OCI-LY7 (cell line): ENCODE data around the gene MED8. TPM values are rescaled to one million over a fixed set of nuclear protein-coding genes. Genes with fewer than 3 reads are reported as not detected.

ENCODE experiments used
- Bru-seq: library from RNA; stranded (reverse); fragments of 400-500 nt; gene quantifications from one replicate; lab custom pipeline; 2021; lab: Mats Ljungman, UMichigan
- BruChase-seq, 2 experiments: library from RNA; stranded (reverse); fragments of 400-500 nt; gene quantifications; one replicate each; lab custom pipeline; 2021; lab: Mats Ljungman, UMichigan
- BruUV-seq: library from RNA; stranded (reverse); fragments of 400-500 nt; replicated peaks from 2 replicates; lab custom pipeline; 2021; lab: Mats Ljungman, UMichigan
- CTCF ChIA-PET: fragments of 300-600 bp; sonication (Branson Sonifier 250); formaldehyde crosslinking; loops from one replicate; lab custom pipeline; 2022; ENCODE audit warnings: antibody characterized with exemption; ENCODE audit not compliant: unreplicated experiment; lab: Charles Lee
- POLR2A ChIA-PET: fragments of 300-600 bp; sonication (Branson Sonifier 250); formaldehyde crosslinking; loops from one replicate; lab custom pipeline; 2022; ENCODE audit warnings: antibody characterized with exemption; lab: Charles Lee
- DNase-seq: peaks from one replicate; pipeline ENCODE4 v3.0.0-alpha.2; 2015; ENCODE audit warnings: low spot score
- H2AFZ ChIP-seq: fragments of 200-600 bp; sonication (generic), shearing (Covaris generic); 2 replicates; pipeline ENCODE4 v1.6.1; 2014; ENCODE audit warnings: mild to moderate bottlenecking, antibody characterized with exemption, low read length, moderate library complexity
- H3K27ac ChIP-seq: fragments of 200-600 bp; sonication (generic); 2 replicates; pipeline ENCODE4 v1.5.1; 2014; ENCODE audit warnings: mixed run types, low read depth, mild to moderate bottlenecking, moderate library complexity, low read length, inconsistent platforms; ENCODE audit not compliant: poor library complexity, severe bottlenecking
- H3K36me3 ChIP-seq: fragments of 200-600 bp; sonication (generic); 2 replicates; pipeline ENCODE4 v1.6.1; 2014; ENCODE audit warnings: mild to moderate bottlenecking, antibody characterized with exemption, low read length, moderate library complexity, mixed read lengths; ENCODE audit not compliant: insufficient read depth
- H3K4me1 ChIP-seq: fragments of 200-600 bp; sonication (generic); 2 replicates; pipeline ENCODE4 v1.5.1; 2014; ENCODE audit warnings: mild to moderate bottlenecking, low read length; ENCODE audit not compliant: insufficient read depth, poor library complexity, severe bottlenecking
- H3K4me2 ChIP-seq: fragments of 200-600 bp; sonication (generic); 2 replicates; pipeline ENCODE4 v1.6.1; 2014; ENCODE audit warnings: mild to moderate bottlenecking, low read length
- H3K4me3 ChIP-seq: fragments of 200-600 bp; sonication (generic); 2 replicates; pipeline ENCODE4 v1.5.1; 2014; ENCODE audit warnings: mild to moderate bottlenecking, low read depth, low read length; ENCODE audit not compliant: poor library complexity, severe bottlenecking
- H3K79me2 ChIP-seq: fragments of 200-600 bp; sonication (generic); 2 replicates; pipeline ENCODE4 v1.6.1; 2016; ENCODE audit warnings: low read depth, mild to moderate bottlenecking, low read length, moderate library complexity, mixed read lengths; ENCODE audit not compliant: insufficient read depth
- H3K9me2 ChIP-seq: fragments of 200-600 bp; sonication (generic); 2 replicates; pipeline ENCODE4 v1.6.1; 2016; ENCODE audit warnings: mild to moderate bottlenecking, low read length, mixed read lengths; ENCODE audit not compliant: insufficient read depth
- H3K9me3 ChIP-seq: fragments of 200-600 bp; sonication (generic); 2 replicates; pipeline ENCODE4 v1.6.1; 2014; ENCODE audit warnings: mild to moderate bottlenecking, mixed run types, low read length, mixed read lengths
- H4K20me1 ChIP-seq: fragments of 200-600 bp; sonication (generic); 2 replicates; pipeline ENCODE4 v1.6.1; 2014; ENCODE audit warnings: mild to moderate bottlenecking, antibody characterized with exemption, low read length, moderate library complexity, mixed read lengths; ENCODE audit not compliant: insufficient read depth
- EZH2phosphoT487 ChIP-seq: fragments of 200-600 bp; sonication (generic); IDR thresholded peaks from 2 replicates; pipeline ENCODE4 v1.6.1; 2018; ENCODE audit warnings: low read depth, borderline replicate concordance, mild to moderate bottlenecking, mixed run types, antibody characterized with exemption, low read length, moderate library complexity, mixed read lengths
- intact Hi-C: fragments of 100-400 bp; cut with micrococcal nuclease; formaldehyde crosslinking; loops from one replicate; pipeline ENCODE4 v1.10.0; 2022; ENCODE audit not compliant: unreplicated experiment
- long read RNA-seq: library from polyadenylated mRNA; stranded (forward); transcript quantifications from one replicate; pipeline ENCODE4 v2.0.0, GENCODE V29; 2022
- total RNA-seq, 2 experiments: library from RNA; depleted of rRNA in 1 of 2; stranded (reverse); fragments of >200 nt in 1 of 2; shearing (Covaris generic) in 1 of 2; gene quantifications; 2 replicates each; pipeline ENCODE4 v1.2.3, GENCODE V29; 2014 to 2022
- TF ChIP-seq, protein P1 (sequence below): fragments of 200-600 bp; sonication (generic); conservative IDR thresholded peaks from 2 replicates; pipeline ENCODE4 v1.5.1; 2014; ENCODE audit warnings: mild to moderate bottlenecking, antibody characterized with exemption, low read length, moderate library complexity, mixed read lengths

Gene MED8, protein sequence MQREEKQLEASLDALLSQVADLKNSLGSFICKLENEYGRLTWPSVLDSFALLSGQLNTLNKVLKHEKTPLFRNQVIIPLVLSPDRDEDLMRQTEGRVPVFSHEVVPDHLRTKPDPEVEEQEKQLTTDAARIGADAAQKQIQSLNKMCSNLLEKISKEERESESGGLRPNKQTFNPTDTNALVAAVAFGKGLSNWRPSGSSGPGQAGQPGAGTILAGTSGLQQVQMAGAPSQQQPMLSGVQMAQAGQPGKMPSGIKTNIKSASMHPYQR
- total RNA-seq (2014; rRNA removed; shearing (Covaris generic)) (37.6 and 38.8 TPM in 2 replicates), total RNA-seq (2022) (37.8 and 38.4 TPM in 2 replicates), Bru-seq, nascent RNA (percentile 79 among the genes with signal in this experiment), BruChase-seq, experiment 1, labeled RNA remaining after a 6-hour chase (percentile 73 among the genes with signal in this experiment), BruChase-seq, experiment 2, labeled RNA remaining after a 2-hour chase (percentile 85 among the genes with signal in this experiment)
- long read RNA-seq, transcript MED8-203 (7 exons, 1,924 nt), result major isoform, 82 of 115 reads
- long read RNA-seq, partial matches to known transcripts, result 8 of 115 reads
- long read RNA-seq, other reads (novel, unspliced or antisense), result 22 of 115 reads

DNA sequence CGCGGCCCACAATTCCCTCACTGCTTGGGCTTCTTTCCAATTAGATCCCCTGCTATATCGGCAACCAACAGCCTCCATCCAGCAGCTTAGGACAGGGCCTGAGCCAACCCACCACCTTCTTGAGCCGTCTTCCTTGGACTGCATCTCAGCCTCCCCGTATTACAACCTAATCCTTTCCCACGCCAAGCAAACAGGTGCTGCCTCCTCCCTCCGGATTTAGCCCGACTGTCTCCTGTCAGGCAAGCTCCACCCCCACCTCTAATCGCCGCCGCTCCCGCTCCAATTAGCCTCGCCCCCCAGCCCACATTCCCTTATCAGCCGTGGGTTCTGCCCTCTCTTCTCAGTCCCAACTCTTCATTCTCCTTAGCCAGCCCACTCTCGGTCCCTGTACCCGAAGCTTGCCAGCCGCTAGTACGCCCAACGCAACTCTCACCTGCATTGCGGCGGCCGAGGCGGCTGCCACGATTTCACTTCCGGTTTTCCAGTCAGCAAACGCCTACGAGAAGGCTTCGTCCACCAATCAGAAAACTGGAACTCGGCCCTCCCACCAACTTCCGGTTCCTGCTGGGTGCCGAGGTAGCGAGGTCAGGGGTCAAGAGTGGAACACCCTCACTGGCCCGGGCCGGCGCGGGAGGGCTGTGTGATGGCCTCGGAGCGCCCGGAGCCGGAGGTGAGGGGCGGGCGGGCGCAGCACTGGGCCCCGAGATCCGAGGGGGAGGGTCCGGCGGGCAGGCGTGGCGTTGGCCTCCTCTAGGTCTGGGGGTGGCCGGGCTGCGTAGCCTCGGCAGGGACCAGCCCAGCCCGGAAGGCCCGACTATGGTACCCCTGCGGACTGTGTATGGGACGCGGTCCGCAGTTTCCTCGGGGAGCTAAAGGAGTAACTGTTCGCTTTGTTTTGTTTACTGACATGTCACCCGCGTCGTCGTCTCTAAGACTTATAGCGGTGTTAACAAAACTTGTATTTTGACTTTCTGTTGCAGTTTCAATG is at the start of gene MED8, which contains the start of gene SZT2:
MED8 (minus strand) TSS at position 475 of the 988 bp plus-strand sequence; CDS start at position 439, 36 bp downstream.
SZT2 (plus strand) TSS at position 574 of the 988 bp plus-strand sequence; CDS start at position 644, 70 bp downstream.
- no peaks in the 10 kb centered on the region for H4K20me1 ChIP-seq
- DNase-seq, result peak; percentile 95
- no peaks in the 10 kb centered on the region for H3K9me3 ChIP-seq
- peak within 1 kb of the TSS; percentile 75 for H2AFZ ChIP-seq
- H3K36me3 ChIP-seq, result peaks cover 31% of the 10 kb centered on the region
- intact Hi-C loops, result loop anchor here (1.0 kb wide), 1 partner anchor 21 kb away; the partner anchor contains the start of gene ELOVL1
- peaks cover 25% of the 10 kb centered on the region for H3K4me1 ChIP-seq
- POLR2A ChIA-PET, result interaction anchor here (0.7 to 4.1 kb wide), 5 partner anchors 12 to 261 kb away, joined by 3 to 13 read pairs (median 3); partner anchors contain the start of genes ELOVL1 and KDM4A
- H3K4me2 ChIP-seq, result peak within 1 kb of the TSS; percentile 95
- TSS peak; percentile 77 for BruUV-seq
- CTCF ChIA-PET, result interaction anchor here (0.7 kb wide), 1 partner anchor 13 kb away, joined by 3 read pairs; no protein-coding TSS in a partner anchor
- peak within 1 kb of the TSS; percentile 15 for H3K27ac ChIP-seq
- TF ChIP-seq, protein P1, sequence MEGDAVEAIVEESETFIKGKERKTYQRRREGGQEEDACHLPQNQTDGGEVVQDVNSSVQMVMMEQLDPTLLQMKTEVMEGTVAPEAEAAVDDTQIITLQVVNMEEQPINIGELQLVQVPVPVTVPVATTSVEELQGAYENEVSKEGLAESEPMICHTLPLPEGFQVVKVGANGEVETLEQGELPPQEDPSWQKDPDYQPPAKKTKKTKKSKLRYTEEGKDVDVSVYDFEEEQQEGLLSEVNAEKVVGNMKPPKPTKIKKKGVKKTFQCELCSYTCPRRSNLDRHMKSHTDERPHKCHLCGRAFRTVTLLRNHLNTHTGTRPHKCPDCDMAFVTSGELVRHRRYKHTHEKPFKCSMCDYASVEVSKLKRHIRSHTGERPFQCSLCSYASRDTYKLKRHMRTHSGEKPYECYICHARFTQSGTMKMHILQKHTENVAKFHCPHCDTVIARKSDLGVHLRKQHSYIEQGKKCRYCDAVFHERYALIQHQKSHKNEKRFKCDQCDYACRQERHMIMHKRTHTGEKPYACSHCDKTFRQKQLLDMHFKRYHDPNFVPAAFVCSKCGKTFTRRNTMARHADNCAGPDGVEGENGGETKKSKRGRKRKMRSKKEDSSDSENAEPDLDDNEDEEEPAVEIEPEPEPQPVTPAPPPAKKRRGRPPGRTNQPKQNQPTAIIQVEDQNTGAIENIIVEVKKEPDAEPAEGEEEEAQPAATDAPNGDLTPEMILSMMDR, result no peak
- TF ChIP-seq EZH2phosphoT487, result no peak
- H3K9me2 ChIP-seq, result no peaks in the 10 kb centered on the region
- peaks cover 27% of the 10 kb centered on the region for H3K79me2 ChIP-seq
- peak within 1 kb of the TSS; percentile 88 for H3K4me3 ChIP-seq

DNA sequence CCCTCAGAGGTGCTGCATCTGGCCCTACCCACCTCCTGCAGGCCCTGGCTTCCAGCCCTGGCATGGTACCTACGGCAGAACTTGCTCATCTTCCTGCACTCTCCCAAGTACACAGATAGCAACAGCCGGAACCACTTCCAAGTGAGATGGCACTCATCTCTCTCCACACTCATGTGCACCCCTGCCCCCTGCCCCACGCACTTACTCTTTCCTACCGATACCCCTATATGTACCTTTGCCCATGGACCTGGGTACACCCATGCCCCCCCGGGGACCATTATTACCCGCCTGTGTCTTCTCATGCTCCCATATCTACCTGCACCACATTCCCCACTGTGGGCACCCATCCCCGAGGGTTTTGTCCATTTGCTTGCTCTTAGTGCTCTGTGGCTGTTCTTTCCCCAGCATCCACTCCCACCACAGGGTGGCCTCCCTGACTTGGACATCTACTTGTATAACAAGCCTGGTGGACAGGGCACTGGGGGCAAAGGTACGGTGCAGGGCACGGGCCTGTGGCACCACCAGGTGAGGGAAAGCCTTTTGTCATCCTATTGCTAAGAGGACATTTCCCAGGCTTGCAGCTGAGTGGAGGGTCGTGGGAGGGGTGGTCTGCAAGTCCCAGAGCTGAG is 49.5 kb upstream of the MED8 start:
- no peaks in the 10 kb centered on the region for H3K4me1 ChIP-seq
- intact Hi-C loops, result no loop called here
- no peak overlapping the region for H3K4me2 ChIP-seq
- H3K27ac ChIP-seq, result no peak overlapping the region
- H3K9me3 ChIP-seq, result no peaks in the 10 kb centered on the region
- no peak for TF ChIP-seq EZH2phosphoT487
- TF ChIP-seq, protein P1, result no peak
- no peak for DNase-seq
- BruUV-seq, result no TSS peak
- H3K79me2 ChIP-seq, result no peaks in the 10 kb centered on the region
- CTCF ChIA-PET, result no interaction called here
- no peaks in the 10 kb centered on the region for H4K20me1 ChIP-seq
- no peaks in the 10 kb centered on the region for H3K9me2 ChIP-seq
- no peak overlapping the region for H3K4me3 ChIP-seq
- no peak overlapping the region for H2AFZ ChIP-seq
- POLR2A ChIA-PET, result no interaction called here
- H3K36me3 ChIP-seq, result peaks cover 18% of the 10 kb centered on the region; the same call in 1 of the 2 replicates
